Neutrophil (primary cell): ENCODE data around the gene INTS15.

Experiments
- H3K27ac ChIP-seq: fragments of 200-600 bp; sonication (generic); 2 replicates; pipeline ENCODE4 v1.5.1; 2016; ENCODE audit warnings: mild to moderate bottlenecking, moderate library complexity
- H3K27me3 ChIP-seq: fragments of 200-600 bp; sonication (generic); 2 replicates; pipeline ENCODE4 v1.6.0; 2016; ENCODE audit warnings: mild to moderate bottlenecking
- H3K36me3 ChIP-seq: fragments of 200-600 bp; sonication (generic); 2 replicates; pipeline ENCODE4 v1.5.1; 2017
- H3K4me1 ChIP-seq, 2 experiments: fragments of 200-600 bp in 1 of 2; sonication (generic) in 1 of 2; 1 replicate in 1 of 2; 2 replicates in 1 of 2; pipeline versions ENCODE4 v1.5.1 to v1.6.1; 2013 to 2016; ENCODE audit warnings: low read depth in 1 of 2, low read length in 1 of 2, mild to moderate bottlenecking in 1 of 2, moderate library complexity in 1 of 2; ENCODE audit not compliant: control insufficient read depth in 1 of 2, insufficient read depth in 1 of 2
- H3K4me3 ChIP-seq, 2 experiments: fragments of 200-600 bp in 1 of 2; sonication (generic) in 1 of 2; 1 replicate in 1 of 2; 2 replicates in 1 of 2; pipeline ENCODE4 v1.5.1; 2013 to 2016; ENCODE audit warnings: low read depth in 1 of 2, low read length in 1 of 2, mild to moderate bottlenecking in 1 of 2, moderate library complexity in 1 of 2
- H3K9me3 ChIP-seq: fragments of 200-600 bp; sonication (generic); 2 replicates; pipeline ENCODE4 v1.5.1; 2016
- TF ChIP-seq, protein P1 (sequence below): fragments of 200-600 bp; sonication (generic); IDR thresholded peaks from 2 replicates; pipeline ENCODE4 v1.5.1; 2016; ENCODE audit warnings: antibody characterized with exemption

Gene INTS15

DNA sequence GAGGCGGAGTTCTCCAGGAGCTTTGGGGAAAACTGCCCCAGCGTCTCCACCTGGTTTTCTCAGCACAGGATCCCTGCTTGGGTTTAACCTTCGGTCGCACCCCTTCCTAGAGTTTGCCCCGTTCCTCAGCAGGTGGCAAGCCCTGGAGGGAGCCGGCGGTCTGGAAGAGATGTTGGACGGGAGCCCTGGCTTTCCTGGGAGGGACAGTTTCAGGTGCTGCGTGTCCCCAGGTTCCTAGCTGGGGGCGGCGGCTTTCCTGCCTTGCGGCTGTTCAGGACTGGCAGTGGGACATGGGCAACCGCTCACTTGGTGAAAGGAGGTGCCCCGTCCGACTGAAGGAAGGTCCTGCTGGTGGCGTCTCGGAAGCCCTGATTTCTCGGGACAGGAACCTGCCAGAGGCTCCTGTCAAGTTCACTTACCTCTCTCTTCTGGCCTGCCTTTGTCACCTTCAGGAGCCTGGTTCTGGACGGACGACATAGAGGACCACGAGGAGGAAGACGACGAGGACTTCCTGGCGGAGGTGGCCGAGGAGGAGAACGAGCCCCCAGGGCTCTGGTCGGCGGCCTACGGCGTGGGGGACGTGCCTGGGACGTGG is 62.1 kb downstream of the INTS15 start:
- Histone ChIP-seq H3K4me1 (no peaks in the 10 kb centered on the region), H3K4me3 (no peak overlapping the region), H3K27ac (no peak overlapping the region), H3K27me3 (no peaks in the 10 kb centered on the region), H3K36me3 (peaks cover 79% of the 10 kb centered on the region), H3K9me3 (peaks cover 12% of the 10 kb centered on the region)
- TF ChIP-seq, protein P1, sequence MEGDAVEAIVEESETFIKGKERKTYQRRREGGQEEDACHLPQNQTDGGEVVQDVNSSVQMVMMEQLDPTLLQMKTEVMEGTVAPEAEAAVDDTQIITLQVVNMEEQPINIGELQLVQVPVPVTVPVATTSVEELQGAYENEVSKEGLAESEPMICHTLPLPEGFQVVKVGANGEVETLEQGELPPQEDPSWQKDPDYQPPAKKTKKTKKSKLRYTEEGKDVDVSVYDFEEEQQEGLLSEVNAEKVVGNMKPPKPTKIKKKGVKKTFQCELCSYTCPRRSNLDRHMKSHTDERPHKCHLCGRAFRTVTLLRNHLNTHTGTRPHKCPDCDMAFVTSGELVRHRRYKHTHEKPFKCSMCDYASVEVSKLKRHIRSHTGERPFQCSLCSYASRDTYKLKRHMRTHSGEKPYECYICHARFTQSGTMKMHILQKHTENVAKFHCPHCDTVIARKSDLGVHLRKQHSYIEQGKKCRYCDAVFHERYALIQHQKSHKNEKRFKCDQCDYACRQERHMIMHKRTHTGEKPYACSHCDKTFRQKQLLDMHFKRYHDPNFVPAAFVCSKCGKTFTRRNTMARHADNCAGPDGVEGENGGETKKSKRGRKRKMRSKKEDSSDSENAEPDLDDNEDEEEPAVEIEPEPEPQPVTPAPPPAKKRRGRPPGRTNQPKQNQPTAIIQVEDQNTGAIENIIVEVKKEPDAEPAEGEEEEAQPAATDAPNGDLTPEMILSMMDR: no peak

DNA sequence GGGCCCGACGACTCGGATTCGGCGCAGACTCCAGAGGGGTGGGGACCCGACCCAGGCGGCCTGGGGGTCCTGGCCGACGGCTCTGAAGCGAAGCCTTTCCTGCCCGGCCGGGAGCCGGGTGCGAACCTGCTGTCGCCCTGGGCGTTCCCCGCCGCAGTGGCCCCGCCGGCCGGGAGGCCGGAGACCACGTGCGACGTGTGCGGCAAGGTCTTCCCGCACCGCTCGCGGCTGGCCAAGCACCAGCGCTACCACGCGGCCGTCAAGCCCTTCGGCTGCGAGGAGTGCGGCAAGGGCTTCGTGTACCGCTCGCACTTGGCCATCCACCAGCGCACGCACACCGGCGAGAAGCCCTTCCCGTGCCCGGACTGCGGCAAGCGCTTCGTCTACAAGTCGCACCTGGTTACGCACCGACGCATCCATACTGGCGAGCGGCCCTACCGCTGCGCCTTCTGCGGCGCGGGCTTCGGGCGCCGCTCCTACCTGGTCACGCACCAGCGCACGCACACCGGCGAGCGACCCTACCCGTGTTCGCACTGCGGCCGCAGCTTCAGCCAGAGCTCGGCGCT is 62.7 kb downstream of the INTS15 start:
- Histone ChIP-seq H3K27me3 (no peaks in the 10 kb centered on the region), H3K4me3 (no peak overlapping the region), H3K4me1 (no peaks in the 10 kb centered on the region), H3K27ac (no peak overlapping the region), H3K9me3 (peaks cover 12% of the 10 kb centered on the region), H3K36me3 (peaks cover 73% of the 10 kb centered on the region)
- TF ChIP-seq, protein P1: no peak

DNA sequence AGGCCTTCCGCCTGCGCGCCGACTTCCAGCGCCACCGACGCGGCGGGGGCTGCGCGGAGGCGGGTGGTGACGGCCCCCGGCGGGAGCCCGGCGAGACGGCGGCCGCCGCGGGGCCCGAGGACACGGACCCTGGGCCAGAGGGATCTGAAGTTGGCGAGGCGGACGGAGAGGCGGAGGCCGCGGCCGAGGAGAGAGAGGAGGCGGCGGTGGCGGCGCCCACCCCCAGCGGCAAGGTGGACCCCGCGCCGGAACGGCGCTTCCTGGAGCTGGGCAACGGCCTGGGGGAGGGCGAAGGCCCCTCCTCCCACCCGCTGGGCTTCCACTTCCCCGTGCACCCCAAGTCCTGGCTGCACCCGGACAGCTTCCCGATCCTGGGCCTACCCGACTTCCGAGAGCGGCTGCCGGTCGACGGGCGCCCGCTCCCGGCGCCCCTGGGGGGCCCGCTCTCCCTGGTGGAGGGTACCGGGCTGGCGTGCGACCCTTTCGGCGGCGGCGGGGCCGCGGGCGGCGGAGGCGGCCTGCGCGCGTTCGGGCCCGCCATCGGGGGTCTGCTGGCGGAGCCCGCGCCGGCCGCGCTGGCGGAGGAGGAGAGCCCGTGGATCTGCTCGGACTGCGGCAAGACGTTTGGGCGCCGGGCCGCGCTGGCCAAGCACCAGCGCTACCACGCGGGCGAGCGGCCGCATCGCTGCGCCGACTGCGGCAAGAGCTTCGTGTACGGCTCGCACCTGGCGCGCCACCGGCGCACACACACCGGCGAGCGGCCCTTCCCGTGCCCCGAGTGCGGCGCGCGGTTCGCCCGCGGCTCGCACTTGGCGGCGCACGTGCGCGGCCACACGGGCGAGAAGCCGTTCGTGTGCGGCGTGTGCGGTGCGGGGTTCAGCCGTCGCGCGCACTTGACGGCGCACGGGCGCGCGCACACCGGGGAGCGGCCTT is 63.5 kb downstream of the INTS15 start:
- H3K27ac ChIP-seq: no peak overlapping the region
- peaks cover 2% of the 10 kb centered on the region for H3K27me3 ChIP-seq
- H3K36me3 ChIP-seq: peaks cover 65% of the 10 kb centered on the region
- H3K9me3 ChIP-seq: peaks cover 12% of the 10 kb centered on the region
- TF ChIP-seq, protein P1: no peak
- H3K4me1 ChIP-seq: no peaks in the 10 kb centered on the region
- H3K4me3 ChIP-seq: no peak overlapping the region

DNA sequence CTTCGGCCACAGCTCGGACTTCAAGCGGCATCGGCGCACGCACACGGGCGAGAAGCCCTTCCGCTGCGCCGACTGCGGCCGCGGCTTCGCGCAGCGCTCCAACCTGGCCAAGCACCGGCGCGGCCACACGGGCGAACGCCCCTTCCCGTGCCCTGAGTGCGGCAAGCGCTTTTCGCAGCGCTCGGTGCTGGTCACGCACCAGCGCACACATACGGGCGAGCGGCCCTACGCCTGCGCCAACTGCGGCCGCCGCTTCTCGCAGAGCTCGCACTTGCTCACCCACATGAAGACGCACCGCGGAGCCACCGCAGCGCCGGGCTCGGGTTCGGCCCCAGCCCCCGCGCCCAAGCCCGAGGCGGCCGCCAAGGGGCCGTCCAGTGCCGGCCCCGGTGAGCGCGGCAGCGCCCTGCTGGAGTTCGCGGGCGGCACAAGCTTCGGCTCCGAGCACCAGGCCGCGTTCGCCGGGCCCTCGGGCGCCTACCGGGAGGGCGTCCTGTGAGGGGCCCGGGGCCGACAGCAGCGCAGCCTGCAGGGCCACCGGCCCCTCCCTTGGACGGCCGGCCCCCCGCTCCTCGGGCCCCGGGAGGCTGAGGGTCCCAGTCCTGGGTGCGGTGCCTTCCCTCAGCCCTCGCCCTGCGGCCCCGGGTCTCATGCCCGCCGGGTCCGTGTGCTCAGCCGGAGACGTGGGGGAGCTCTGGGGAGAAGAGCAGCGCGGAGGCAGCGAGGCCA is 64.5 kb downstream of the INTS15 start:
- Histone ChIP-seq H3K27ac (no peak overlapping the region), H3K4me3 (no peak overlapping the region), H3K4me1 (no peaks in the 10 kb centered on the region), H3K9me3 (peaks cover 12% of the 10 kb centered on the region), H3K36me3 (peaks cover 56% of the 10 kb centered on the region), H3K27me3 (peaks cover 11% of the 10 kb centered on the region)
- TF ChIP-seq, protein P1: no peak

DNA sequence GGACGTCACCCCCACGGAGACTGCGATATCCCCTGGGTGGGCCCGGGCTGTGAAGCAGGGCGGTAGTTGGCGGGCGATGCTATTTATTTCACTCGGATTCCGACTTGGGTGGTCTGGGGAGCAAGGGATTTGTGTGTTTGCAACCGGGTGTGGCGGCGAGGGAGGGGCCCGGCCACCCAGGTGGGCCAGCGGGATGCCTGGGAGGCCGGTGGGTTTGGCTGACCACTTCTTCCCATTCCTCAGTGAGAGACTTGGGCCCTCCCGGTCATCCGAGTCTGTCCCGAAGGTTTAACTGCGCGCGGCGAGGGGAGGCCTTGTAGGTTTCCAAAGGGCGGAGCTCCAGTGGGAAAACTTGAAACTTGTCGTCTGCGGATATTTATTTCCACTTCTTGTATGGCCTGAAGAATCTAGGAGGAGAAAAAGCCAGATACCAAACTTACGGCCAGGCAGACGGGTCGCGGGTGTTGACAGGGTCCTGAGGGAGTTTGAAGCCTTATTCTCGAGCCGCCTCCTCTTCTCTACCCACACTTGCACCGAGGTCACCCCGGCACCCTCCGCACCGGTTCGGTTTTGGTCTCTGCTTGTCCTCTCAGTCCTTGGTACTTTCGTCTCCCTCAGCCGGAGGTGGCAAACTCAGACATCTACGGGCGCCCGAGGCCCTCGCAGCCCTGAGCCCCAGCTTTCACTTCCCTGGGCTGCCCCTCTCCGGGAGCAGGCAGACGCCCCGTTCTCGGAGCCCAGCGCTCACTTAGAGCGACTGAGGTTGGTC is 65.2 kb downstream of the INTS15 start:
- Histone ChIP-seq H3K4me1 (no peaks in the 10 kb centered on the region), H3K36me3 (peaks cover 49% of the 10 kb centered on the region), H3K9me3 (peaks cover 12% of the 10 kb centered on the region), H3K4me3 (no peak overlapping the region), H3K27ac (no peak overlapping the region), H3K27me3 (peaks cover 18% of the 10 kb centered on the region)
- TF ChIP-seq, protein P1: no peak
